ENCODE data around the gene LSR. TPM values are rescaled to one million over a fixed set of nuclear protein-coding genes. Genes with fewer than 3 reads are reported as not detected.

Gene LSR
- total RNA-seq, 1 experiment from 2014 or later = 152 TPM

GRCh38 chr19:35303357-35303915 lies 54.6 kb downstream of the LSR start:
- Histone ChIP-seq H3K79me2 (ENCODE audit: insufficient read depth, low read length) (no peaks in the 10 kb centered on the region), H2BK120ac (ENCODE audit: low read depth, low read length, poor library complexity, severe bottlenecking) (no peak overlapping the region), H3T11ph (ENCODE audit: low read length) (no peak overlapping the region), H2BK5ac (ENCODE audit: insufficient read length, low read length) (no peak overlapping the region), H3K79me1 (ENCODE audit: insufficient read depth, low read depth, low read length, poor library complexity, severe bottlenecking) (no peaks in the 10 kb centered on the region), H4K91ac (ENCODE audit: insufficient read length, low read depth, low read length) (no peak overlapping the region), H4K5ac (ENCODE audit: insufficient read length, low read depth, low read length) (no peak overlapping the region), H3K4me1 (ENCODE audit: insufficient read depth, low read length) (no peaks in the 10 kb centered on the region; the same call in 1 of the 2 replicates), H3K18ac (ENCODE audit: insufficient read length, low read depth, low read length) (no peak overlapping the region), H3K56ac (ENCODE audit: insufficient read length, low read depth, low read length) (no peak overlapping the region), H3K23ac (ENCODE audit: insufficient read length, low read depth, low read length) (no peak overlapping the region), H3K14ac (ENCODE audit: insufficient read depth, low read length) (no peak overlapping the region), H3K27me3 (ENCODE audit: insufficient read depth, low read length) (no peaks in the 10 kb centered on the region), H2BK12ac (ENCODE audit: insufficient read length, low read depth, low read length) (no peak overlapping the region), H2BK15ac (ENCODE audit: low read depth, low read length) (no peak overlapping the region), H2BK20ac (ENCODE audit: low read depth, low read length, poor library complexity, severe bottlenecking) (no peak overlapping the region), H4K8ac (replicated peaks; ENCODE audit: insufficient read length, low read depth, low read length) (no peak overlapping the region), H3K27ac (ENCODE audit: insufficient read length, low read depth, low read length) (no peak overlapping the region), H2AFZ (ENCODE audit: low read length) (no peak overlapping the region), H4K20me1 (ENCODE audit: control insufficient read depth, insufficient read depth, insufficient read length) (no peaks in the 10 kb centered on the region), H2AK5ac (ENCODE audit: insufficient read length, low read length) (no peak overlapping the region), H3K4ac (ENCODE audit: low read depth, low read length) (no peak overlapping the region), H3K23me2 (ENCODE audit: insufficient read length, low read depth, low read length, poor library complexity, severe bottlenecking) (no peaks in the 10 kb centered on the region), H3K9me3 (ENCODE audit: control insufficient read depth, low read depth, low read length) (no peaks in the 10 kb centered on the region), H3K9ac (ENCODE audit: extremely low read depth, insufficient read length, low read length) (no peak overlapping the region), H3K4me2 (ENCODE audit: insufficient read depth, insufficient read length, low read length) (no peak overlapping the region)
- Mint-ChIP-seq H3K4me1 (peaks cover 0 to 10% of the 10 kb centered on the region in 2 experiments; a peak in 2 of 4 replicates), H3K9me3 (no peaks in the 10 kb centered on the region), H3K4me3 (no peak overlapping the region), H3K36me3 (ENCODE audit: insufficient read depth in 1 of 3, low read depth in 3 of 3) (no peaks in the 10 kb centered on the region), H3K27ac (no peak overlapping the region), H3K27me3 (ENCODE audit: low read depth) (no peaks in the 10 kb centered on the region)
- no CpG with 5 or more reads among the region's 6 CpGs for WGBS (ENCODE audit: extremely low coverage, insufficient read length, low lambda C conversion rate)
- DNase-seq = no peak
- TF ChIP-seq, protein P1, sequence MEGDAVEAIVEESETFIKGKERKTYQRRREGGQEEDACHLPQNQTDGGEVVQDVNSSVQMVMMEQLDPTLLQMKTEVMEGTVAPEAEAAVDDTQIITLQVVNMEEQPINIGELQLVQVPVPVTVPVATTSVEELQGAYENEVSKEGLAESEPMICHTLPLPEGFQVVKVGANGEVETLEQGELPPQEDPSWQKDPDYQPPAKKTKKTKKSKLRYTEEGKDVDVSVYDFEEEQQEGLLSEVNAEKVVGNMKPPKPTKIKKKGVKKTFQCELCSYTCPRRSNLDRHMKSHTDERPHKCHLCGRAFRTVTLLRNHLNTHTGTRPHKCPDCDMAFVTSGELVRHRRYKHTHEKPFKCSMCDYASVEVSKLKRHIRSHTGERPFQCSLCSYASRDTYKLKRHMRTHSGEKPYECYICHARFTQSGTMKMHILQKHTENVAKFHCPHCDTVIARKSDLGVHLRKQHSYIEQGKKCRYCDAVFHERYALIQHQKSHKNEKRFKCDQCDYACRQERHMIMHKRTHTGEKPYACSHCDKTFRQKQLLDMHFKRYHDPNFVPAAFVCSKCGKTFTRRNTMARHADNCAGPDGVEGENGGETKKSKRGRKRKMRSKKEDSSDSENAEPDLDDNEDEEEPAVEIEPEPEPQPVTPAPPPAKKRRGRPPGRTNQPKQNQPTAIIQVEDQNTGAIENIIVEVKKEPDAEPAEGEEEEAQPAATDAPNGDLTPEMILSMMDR (conservative IDR thresholded peaks at IDR 0.05) = no peak
